GM12878 (cell line): ENCODE measurements around the gene DCAF5. TPM values are rescaled to one million over a fixed set of nuclear protein-coding genes. Genes with fewer than 3 reads are reported as not detected.

Source experiments
- ATAC-seq: fragments of 200-7000 bp; cut with Tn5 transposase; 3 replicates; pipeline ENCODE4 v1.9.1; 2020; ENCODE audit warnings: mild to moderate bottlenecking, moderate library complexity
- BruUV-seq: library from RNA; stranded (reverse); fragments of 400-500 nt; replicated peaks from 2 replicates; lab custom pipeline; 2021; lab: Mats Ljungman, UMichigan
- CTCF ChIA-PET: fragments of 300-600 bp; sonication (Branson Sonifier 250); formaldehyde crosslinking; extraction: SDS; loops from one replicate; lab custom pipeline; 2021; ENCODE audit warnings: inconsistent platforms; lab: Yijun Ruan, JAX
- POLR2A ChIA-PET: fragments of 350-600 bp; formaldehyde crosslinking; extraction: SDS; loops from one replicate; lab custom pipeline; 2021; ENCODE audit warnings: inconsistent platforms; lab: Charles Lee
- RAD21 ChIA-PET: fragments of 300-600 bp; sonication (Branson Sonifier 250); formaldehyde crosslinking; loops from one replicate; lab custom pipeline; 2023; ENCODE audit warnings: antibody characterized with exemption; ENCODE audit not compliant: unreplicated experiment; lab: Charles Lee
- SMC1A ChIA-PET: fragments of 300-600 bp; sonication (Branson Sonifier 250); formaldehyde crosslinking; loops from one replicate; lab custom pipeline; 2023; ENCODE audit not compliant: unreplicated experiment, uncharacterized antibody; lab: Charles Lee
- DNase-seq: peaks from one replicate; pipeline ENCODE4 v3.0.0-alpha.2; 2011; ENCODE audit warnings: low read depth, low spot score
- FAIRE-seq: peaks from 3 replicates; lab custom pipeline; 2011; peaks lifted over from hg19 to GRCh38; lab: Jason Lieb, UNC
- H2AFZ ChIP-seq: 2 replicates; pipeline ENCODE4 v1.6.0; 2011; ENCODE audit warnings: low read depth, low read length, control low read depth; ENCODE audit not compliant: control insufficient read depth
- H3K27ac ChIP-seq: 2 replicates; pipeline ENCODE4 v1.5.1; 2011; ENCODE audit warnings: control low read depth; ENCODE audit not compliant: control insufficient read depth, insufficient read depth
- H3K27me3 ChIP-seq, 2 experiments: replicated peaks in 1 of 2; 2 replicates each; pipeline versions ENCODE4 v1.6.0 to v1.6.1; 2011; ENCODE audit warnings: low read length in 1 of 2; ENCODE audit not compliant: control insufficient read depth in 2 of 2, insufficient read depth in 2 of 2
- H3K36me3 ChIP-seq, 2 experiments: 2 replicates each; pipeline ENCODE4 v1.5.1; 2011; ENCODE audit warnings: low read length in 1 of 2; ENCODE audit not compliant: control insufficient read depth in 2 of 2, insufficient read depth in 2 of 2
- H3K4me1 ChIP-seq: 2 replicates; pipeline ENCODE4 v1.6.1; 2011; ENCODE audit warnings: mild to moderate bottlenecking, low read length, moderate library complexity, mixed read lengths; ENCODE audit not compliant: control insufficient read depth, insufficient read depth
- H3K4me2 ChIP-seq: 2 replicates; pipeline ENCODE4 v1.6.0; 2011; ENCODE audit warnings: control low read depth; ENCODE audit not compliant: control insufficient read depth, insufficient read depth
- H3K4me3 ChIP-seq: fragments of 200-600 bp; sonication (generic); 2 replicates; pipeline ENCODE4 v1.5.1; 2016
- H3K79me2 ChIP-seq: 2 replicates; pipeline ENCODE4 v1.6.0; 2011; ENCODE audit warnings: low read length; ENCODE audit not compliant: control insufficient read depth, insufficient read depth
- H3K9ac ChIP-seq: 2 replicates; pipeline ENCODE4 v1.8.0; 2011; ENCODE audit warnings: low read length, control low read depth, mixed read lengths; ENCODE audit not compliant: control insufficient read depth, insufficient read depth
- H3K9me3 ChIP-seq: replicated peaks from 3 replicates; pipeline ENCODE4 v1.5.1; 2011; ENCODE audit warnings: mild to moderate bottlenecking, low read length; ENCODE audit not compliant: control insufficient read depth, insufficient read depth
- H4K20me1 ChIP-seq: 2 replicates; pipeline ENCODE4 v1.6.0; 2011; ENCODE audit not compliant: control insufficient read depth, insufficient read depth
- EGR1 ChIP-seq, 2 experiments: IDR thresholded peaks; 1 replicate in 1 of 2; 2 replicates in 1 of 2; pipeline ENCODE4 v1.6.1; 2011 to 2012; ENCODE audit warnings: low read depth in 2 of 2, low read length in 2 of 2, borderline replicate concordance in 1 of 2, mild to moderate bottlenecking in 1 of 2, moderate library complexity in 1 of 2
- IRF4 ChIP-seq: IDR thresholded peaks from 2 replicates; pipeline ENCODE4 v1.6.1; 2011; ENCODE audit warnings: low read depth, low read length
- MYC ChIP-seq: IDR thresholded peaks from 2 replicates; pipeline ENCODE4 v1.6.1; 2011; ENCODE audit warnings: mild to moderate bottlenecking, low read length, moderate library complexity, inconsistent platforms; ENCODE audit not compliant: insufficient read depth, insufficient replicate concordance, insufficient read length, severe bottlenecking
- ZNF217 ChIP-seq: fragments of 450-650 bp; IDR thresholded peaks from 2 replicates; pipeline ENCODE4 v1.6.1; 2017; ENCODE audit warnings: antibody characterized with exemption, mild to moderate bottlenecking
- WGBS: methylation state at CpG from one replicate; pipeline ENCODE4 v1.1.6; 2016; ENCODE audit warnings: low lambda C conversion rate; ENCODE audit not compliant: insufficient replicate concordance, insufficient coverage; ENCODE audit errors: missing lambda C conversion rate; 5-methylcytosine and 5-hydroxymethylcytosine counted together
- in situ Hi-C: fragments of 300-500 bp; cut with MboI; formaldehyde crosslinking; loops from 9 replicates; pipeline ENCODE4 v1.14.3; 2018; ENCODE audit warnings: mixed read lengths
- intact Hi-C: fragments of 100-400 bp; cut with micrococcal nuclease; formaldehyde crosslinking; loops from one replicate; pipeline ENCODE4 v1.14.2; 2022; ENCODE audit not compliant: unreplicated experiment
- polyA plus RNA-seq, 11 experiments: library from polyadenylated mRNA; depleted of rRNA in 4 of 11; unstranded in 6 of 11; stranded (reverse) in 5 of 11; fragments of >200 nt; fragmentation: Nextera tagmentation in 4 of 11; fragmentation: Illumina TruSeq in 1 of 11; extraction: Ambion mirVana in 4 of 11; extraction: Trizol in 1 of 11; gene quantifications; 1 replicate in 1 of 11; 2 replicates in 10 of 11; pipeline versions ENCODE4 v1.2.1 to v1.2.3, GENCODE V29; 2011 to 2016; ENCODE audit warnings: inconsistent platforms in 2 of 11, missing spikeins in 2 of 11, low read depth in 1 of 11
- total RNA-seq, 4 experiments: library from RNA; depleted of rRNA in 3 of 4; stranded (reverse); fragments of >200 nt in 3 of 4; fragmentation: Illumina TruSeq in 1 of 4; extraction: Trizol in 1 of 4; gene quantifications; 2 replicates each; pipeline versions ENCODE4 v1.2.1 to v1.2.3, GENCODE V29; 2013 to 2021
- TF ChIP-seq, protein P1 (sequence below): fragments of 450-650 bp; IDR thresholded peaks from 2 replicates; pipeline ENCODE4 v1.6.1; 2017; ENCODE audit warnings: mild to moderate bottlenecking
- TF ChIP-seq, protein P2 (sequence below): IDR thresholded peaks from 2 replicates; pipeline ENCODE4 v1.6.1; 2012; ENCODE audit warnings: low read depth, low read length, improper control_type of control experiment

Gene DCAF5
- total and polyA plus RNA-seq, 10 of the 15 experiments (the other 5 are each of a cell fraction or from before 2014, with no cell fraction given) = 6.8 to 38.1 (median 19.1) TPM

DNA sequence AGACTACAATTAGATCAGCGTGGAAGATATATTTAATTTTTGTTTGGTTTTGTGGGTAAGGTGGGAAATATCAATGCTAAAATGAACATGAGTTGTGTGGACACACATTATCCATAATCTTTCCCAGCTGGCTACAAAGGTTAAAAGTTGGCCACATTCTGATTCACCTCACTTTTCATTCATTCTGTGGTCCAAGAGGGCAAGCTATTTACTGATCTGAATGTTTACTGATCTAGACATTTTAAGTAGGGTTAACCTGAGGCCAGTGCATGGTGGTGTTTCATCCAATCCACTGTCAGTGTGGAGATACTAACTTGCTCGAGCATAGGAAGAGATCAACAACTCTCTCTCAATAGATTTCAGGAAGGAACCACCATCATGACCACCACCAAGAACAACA is 71.6 kb downstream of the DCAF5 start (continued):
- TF ChIP-seq, protein P1, sequence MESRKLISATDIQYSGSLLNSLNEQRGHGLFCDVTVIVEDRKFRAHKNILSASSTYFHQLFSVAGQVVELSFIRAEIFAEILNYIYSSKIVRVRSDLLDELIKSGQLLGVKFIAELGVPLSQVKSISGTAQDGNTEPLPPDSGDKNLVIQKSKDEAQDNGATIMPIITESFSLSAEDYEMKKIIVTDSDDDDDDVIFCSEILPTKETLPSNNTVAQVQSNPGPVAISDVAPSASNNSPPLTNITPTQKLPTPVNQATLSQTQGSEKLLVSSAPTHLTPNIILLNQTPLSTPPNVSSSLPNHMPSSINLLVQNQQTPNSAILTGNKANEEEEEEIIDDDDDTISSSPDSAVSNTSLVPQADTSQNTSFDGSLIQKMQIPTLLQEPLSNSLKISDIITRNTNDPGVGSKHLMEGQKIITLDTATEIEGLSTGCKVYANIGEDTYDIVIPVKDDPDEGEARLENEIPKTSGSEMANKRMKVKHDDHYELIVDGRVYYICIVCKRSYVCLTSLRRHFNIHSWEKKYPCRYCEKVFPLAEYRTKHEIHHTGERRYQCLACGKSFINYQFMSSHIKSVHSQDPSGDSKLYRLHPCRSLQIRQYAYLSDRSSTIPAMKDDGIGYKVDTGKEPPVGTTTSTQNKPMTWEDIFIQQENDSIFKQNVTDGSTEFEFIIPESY = no peak
- TF ChIP-seq EGR1 (IDR thresholded peaks at IDR 0.05; ENCODE audit: borderline replicate concordance in 1 of 2, low read depth in 2 of 2, low read length in 2 of 2) (no peak), IRF4 (no peak)

DNA sequence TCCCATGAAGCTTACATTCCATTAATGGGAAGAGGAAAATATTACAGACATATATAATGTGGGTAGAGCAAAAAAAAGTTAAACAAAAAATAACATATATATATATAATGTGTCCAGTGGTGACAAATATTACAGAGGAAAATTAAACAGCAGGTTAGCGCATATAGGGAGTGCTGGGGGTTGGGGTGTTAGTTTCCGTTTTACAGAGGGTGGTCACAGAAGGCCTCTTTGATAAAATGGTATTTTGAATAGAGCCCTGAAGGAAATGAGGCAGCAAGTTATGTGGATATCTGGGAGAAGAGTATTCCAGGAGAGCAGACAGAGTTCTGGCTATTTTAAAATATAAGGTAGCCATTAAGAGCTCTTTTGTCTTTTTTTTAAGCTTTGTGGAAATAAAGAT is 73.2 kb downstream of the DCAF5 start:
- Histone ChIP-seq H3K4me3 (no peak overlapping the region), H3K9me3 (no peaks in the 10 kb centered on the region), H3K27ac (no peak overlapping the region), H3K27me3 (no peaks in the 10 kb centered on the region), H3K4me2 (no peak overlapping the region), H3K4me1 (no peaks in the 10 kb centered on the region), H2AFZ (no peak overlapping the region), H3K36me3 (peaks cover 0 to 17% of the 10 kb centered on the region in 2 experiments), H3K79me2 (no peaks in the 10 kb centered on the region), H4K20me1 (no peaks in the 10 kb centered on the region), H3K9ac (no peak overlapping the region)
- ChIA-PET RAD21 (no interaction called here), POLR2A (no interaction called here), SMC1A (interaction anchor here (1.3 kb wide), 1 partner anchor 15 kb away, joined by 3 read pairs; no protein-coding TSS in a partner anchor), CTCF (interaction anchor here (1.9 to 2.4 kb wide), 2 partner anchors 10 to 168 kb away, joined by 7 to 8 read pairs; no protein-coding TSS in a partner anchor)
- no peak for ATAC-seq
- no TSS peak for BruUV-seq
- intact Hi-C loops = no loop called here
- no peak for FAIRE-seq
- 97% methylated on average over 2 of the region's 2 CpGs for WGBS
- DNase-seq = no peak
- no peak for TF ChIP-seq ZNF217
- TF ChIP-seq MYC = no peak
- TF ChIP-seq, protein P2, sequence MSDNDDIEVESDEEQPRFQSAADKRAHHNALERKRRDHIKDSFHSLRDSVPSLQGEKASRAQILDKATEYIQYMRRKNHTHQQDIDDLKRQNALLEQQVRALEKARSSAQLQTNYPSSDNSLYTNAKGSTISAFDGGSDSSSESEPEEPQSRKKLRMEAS = no peak
- in situ Hi-C loops = no loop called here
